Measurements from ENCODE around the gene LMCD1.

LMCD1 gene

DNA sequence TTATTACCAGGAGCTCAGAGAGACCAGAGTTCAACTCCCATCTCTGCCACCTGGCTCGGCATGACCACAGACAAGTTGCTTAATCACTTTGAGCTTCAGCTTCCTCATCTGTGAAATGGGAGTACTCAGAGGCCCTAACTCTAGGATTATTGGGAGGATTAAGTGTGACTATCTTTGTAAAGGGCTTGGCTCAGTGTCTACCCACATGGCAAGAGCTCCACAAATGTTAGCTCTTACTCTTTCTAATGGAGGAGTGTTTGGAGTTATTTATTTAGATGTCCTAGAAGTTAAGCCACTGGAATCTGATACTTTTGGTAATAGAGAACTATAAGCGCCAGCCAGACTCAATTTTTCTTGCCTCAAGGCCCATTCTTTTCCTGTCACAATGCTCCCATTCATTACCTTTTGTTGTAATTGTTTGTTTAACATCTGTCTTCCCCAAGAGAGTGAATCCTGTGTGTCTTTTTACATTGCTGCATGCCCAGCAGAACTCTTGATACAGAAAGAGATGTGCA lies 12.3 kb upstream of the LMCD1 start:
- TF ChIP-seq, protein P1, sequence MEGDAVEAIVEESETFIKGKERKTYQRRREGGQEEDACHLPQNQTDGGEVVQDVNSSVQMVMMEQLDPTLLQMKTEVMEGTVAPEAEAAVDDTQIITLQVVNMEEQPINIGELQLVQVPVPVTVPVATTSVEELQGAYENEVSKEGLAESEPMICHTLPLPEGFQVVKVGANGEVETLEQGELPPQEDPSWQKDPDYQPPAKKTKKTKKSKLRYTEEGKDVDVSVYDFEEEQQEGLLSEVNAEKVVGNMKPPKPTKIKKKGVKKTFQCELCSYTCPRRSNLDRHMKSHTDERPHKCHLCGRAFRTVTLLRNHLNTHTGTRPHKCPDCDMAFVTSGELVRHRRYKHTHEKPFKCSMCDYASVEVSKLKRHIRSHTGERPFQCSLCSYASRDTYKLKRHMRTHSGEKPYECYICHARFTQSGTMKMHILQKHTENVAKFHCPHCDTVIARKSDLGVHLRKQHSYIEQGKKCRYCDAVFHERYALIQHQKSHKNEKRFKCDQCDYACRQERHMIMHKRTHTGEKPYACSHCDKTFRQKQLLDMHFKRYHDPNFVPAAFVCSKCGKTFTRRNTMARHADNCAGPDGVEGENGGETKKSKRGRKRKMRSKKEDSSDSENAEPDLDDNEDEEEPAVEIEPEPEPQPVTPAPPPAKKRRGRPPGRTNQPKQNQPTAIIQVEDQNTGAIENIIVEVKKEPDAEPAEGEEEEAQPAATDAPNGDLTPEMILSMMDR (IDR thresholded peaks at IDR 0.05; ENCODE audit: insufficient read depth, low read length, poor library complexity, severe bottlenecking): no peak
- no peak for TF ChIP-seq EZH2phosphoT487 (conservative IDR thresholded peaks at IDR 0.05; ENCODE audit: low read length)
- no peaks in the 10 kb centered on the region for H3K79me2 ChIP-seq (ENCODE audit: insufficient read depth, low read length)
- no peak overlapping the region for H3K4me2 ChIP-seq (ENCODE audit: low read depth, low read length, poor library complexity, severe bottlenecking)
- H4K20me1 ChIP-seq (ENCODE audit: low read depth, low read length): no peaks in the 10 kb centered on the region
- no peaks in the 10 kb centered on the region for H3K27me3 ChIP-seq (ENCODE audit: low read length)
- no peaks in the 10 kb centered on the region for H3K9me2 ChIP-seq (replicated peaks; ENCODE audit: insufficient read depth, low read length)
- no peak overlapping the region for H3K9ac ChIP-seq (ENCODE audit: low read length)
- H3K9me3 ChIP-seq (ENCODE audit: insufficient read depth, low read length): no peaks in the 10 kb centered on the region
- H2AFZ ChIP-seq (ENCODE audit: low read depth, low read length, severe bottlenecking): no peak overlapping the region
- no peaks in the 10 kb centered on the region for H3F3A ChIP-seq (ENCODE audit: insufficient read depth)
- H3K27ac ChIP-seq (ENCODE audit: low read depth, low read length): no peak overlapping the region
- H3K4me3 ChIP-seq (ENCODE audit: insufficient read depth, low read length, poor library complexity, severe bottlenecking): no peak overlapping the region
- no peaks in the 10 kb centered on the region for H3K36me3 ChIP-seq (ENCODE audit: low read length)

DNA sequence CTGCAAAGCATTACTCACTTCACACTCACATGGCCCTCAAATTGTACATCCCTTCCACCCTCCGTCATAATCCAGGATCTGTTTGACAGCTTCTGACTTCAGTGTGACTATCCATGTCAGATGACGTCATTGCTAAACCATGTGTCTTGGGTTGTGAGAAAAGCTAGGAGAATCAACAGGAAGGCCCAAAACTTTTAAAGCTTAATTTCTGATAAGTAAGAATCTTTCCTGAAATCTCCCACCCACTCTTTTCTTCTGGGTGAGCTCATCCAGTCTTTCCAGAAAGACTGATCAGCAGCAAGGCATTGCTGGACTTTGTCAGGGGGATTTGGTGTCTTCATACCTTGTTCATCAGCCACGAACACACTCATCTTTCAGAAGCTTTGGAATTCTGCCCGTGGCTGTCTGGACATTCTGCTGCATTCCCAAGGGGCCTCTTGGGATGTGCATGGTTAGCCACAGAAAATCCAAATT lies 11.5 kb upstream of the LMCD1 start:
- no peak overlapping the region for H3K4me2 ChIP-seq (ENCODE audit: low read depth, low read length, poor library complexity, severe bottlenecking)
- H4K20me1 ChIP-seq (ENCODE audit: low read depth, low read length): no peaks in the 10 kb centered on the region
- H3K9me3 ChIP-seq (ENCODE audit: insufficient read depth, low read length): no peaks in the 10 kb centered on the region
- no peaks in the 10 kb centered on the region for H3K79me2 ChIP-seq (ENCODE audit: insufficient read depth, low read length)
- H3F3A ChIP-seq (ENCODE audit: insufficient read depth): no peaks in the 10 kb centered on the region
- no peaks in the 10 kb centered on the region for H3K27me3 ChIP-seq (ENCODE audit: low read length)
- no peak overlapping the region for H3K9ac ChIP-seq (ENCODE audit: low read length)
- H3K4me3 ChIP-seq (ENCODE audit: insufficient read depth, low read length, poor library complexity, severe bottlenecking): no peak overlapping the region
- TF ChIP-seq, protein P1 (IDR thresholded peaks at IDR 0.05; ENCODE audit: insufficient read depth, low read length, poor library complexity, severe bottlenecking): no peak
- no peak for TF ChIP-seq EZH2phosphoT487 (conservative IDR thresholded peaks at IDR 0.05; ENCODE audit: low read length)
- no peaks in the 10 kb centered on the region for H3K9me2 ChIP-seq (replicated peaks; ENCODE audit: insufficient read depth, low read length)
- H3K27ac ChIP-seq (ENCODE audit: low read depth, low read length): no peak overlapping the region
- H3K36me3 ChIP-seq (ENCODE audit: low read length): no peaks in the 10 kb centered on the region
- no peak overlapping the region for H2AFZ ChIP-seq (ENCODE audit: low read depth, low read length, severe bottlenecking)

DNA sequence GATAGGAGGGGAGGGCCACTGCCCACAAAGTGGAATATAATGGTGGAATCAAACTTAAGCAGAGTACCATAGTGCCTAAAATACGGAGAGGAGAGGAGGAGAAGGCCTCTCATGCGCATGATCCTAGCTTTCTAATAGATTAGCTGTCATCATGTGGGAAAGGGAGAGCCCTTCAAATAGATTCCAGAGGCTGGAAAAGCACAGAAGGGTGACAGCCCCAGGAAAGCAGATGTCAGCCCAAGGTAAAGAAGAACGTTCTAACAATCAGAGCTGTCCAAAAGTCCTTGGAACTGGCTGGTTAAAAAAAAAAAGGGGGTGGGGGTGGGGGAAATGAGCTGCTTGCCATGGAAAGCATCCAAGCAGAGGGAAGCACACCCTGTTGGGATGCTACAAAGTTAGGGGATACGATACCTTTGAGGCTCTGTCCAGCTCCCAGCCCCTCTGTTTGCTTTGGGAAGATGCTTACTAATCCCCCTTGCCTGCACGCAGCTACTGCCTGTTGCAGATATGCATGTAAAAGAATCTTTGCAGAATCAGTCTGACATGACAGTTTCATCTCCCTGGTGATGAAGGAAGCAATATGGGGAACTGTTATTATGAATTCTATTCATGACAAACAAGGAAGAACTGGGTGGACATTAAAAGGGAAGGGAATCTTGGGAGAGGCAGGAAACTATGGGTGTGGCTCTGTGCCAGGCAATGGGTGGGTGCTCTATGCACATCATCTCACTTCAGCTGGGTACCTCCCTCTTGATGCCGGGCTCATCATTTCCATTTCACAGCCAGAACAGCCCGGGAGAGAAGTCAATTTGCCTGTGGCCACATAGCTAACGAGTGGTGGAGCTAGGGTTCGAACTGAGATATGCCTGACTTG lies 10.1 kb upstream of the LMCD1 start:
- Histone ChIP-seq H3K4me2 (ENCODE audit: low read depth, low read length, poor library complexity, severe bottlenecking) (no peak overlapping the region), H3K27ac (ENCODE audit: low read depth, low read length) (no peak overlapping the region), H3K27me3 (ENCODE audit: low read length) (no peaks in the 10 kb centered on the region), H4K20me1 (ENCODE audit: low read depth, low read length) (no peaks in the 10 kb centered on the region), H3F3A (ENCODE audit: insufficient read depth) (no peaks in the 10 kb centered on the region), H3K4me3 (ENCODE audit: insufficient read depth, low read length, poor library complexity, severe bottlenecking) (no peak overlapping the region), H3K9ac (ENCODE audit: low read length) (no peak overlapping the region), H3K79me2 (ENCODE audit: insufficient read depth, low read length) (no peaks in the 10 kb centered on the region), H3K9me2 (replicated peaks; ENCODE audit: insufficient read depth, low read length) (no peaks in the 10 kb centered on the region), H3K36me3 (ENCODE audit: low read length) (no peaks in the 10 kb centered on the region), H3K9me3 (ENCODE audit: insufficient read depth, low read length) (no peaks in the 10 kb centered on the region), H2AFZ (ENCODE audit: low read depth, low read length, severe bottlenecking) (no peak overlapping the region)
- TF ChIP-seq, protein P1 (IDR thresholded peaks at IDR 0.05; ENCODE audit: insufficient read depth, low read length, poor library complexity, severe bottlenecking): no peak
- no peak for TF ChIP-seq EZH2phosphoT487 (conservative IDR thresholded peaks at IDR 0.05; ENCODE audit: low read length)
